ENCODE results near the gene LCP2. TPM values are rescaled to one million over a fixed set of nuclear protein-coding genes. Genes with fewer than 3 reads are reported as not detected.

Gene LCP2
- total RNA-seq, 1 experiment from 2014 or later: not detected

- ChIA-PET POLR2A (ENCODE audit: unreplicated experiment) (no interaction called here), CTCF (interaction anchor here (0.5 kb wide), 1 partner anchor 68 kb away, joined by 4 read pairs; no protein-coding TSS in a partner anchor)
- H3F3A ChIP-seq (ENCODE audit: low read length, unreplicated experiment): no peaks in the 10 kb centered on the region
- no peak for TF ChIP-seq EZH2phosphoT487 (IDR thresholded peaks at IDR 0.05; ENCODE audit: borderline replicate concordance, low read length)
- TF ChIP-seq CTCF (conservative IDR thresholded peaks at IDR 0.05; ENCODE audit: low read depth, low read length): no peak
- H3K9ac ChIP-seq (ENCODE audit: low read length): no peak overlapping the region
- ATAC-seq: no peak
- H4K20me1 ChIP-seq (ENCODE audit: low read length): no peaks in the 10 kb centered on the region
- no peaks in the 10 kb centered on the region for H3K9me3 ChIP-seq (ENCODE audit: low read length)
- no peaks in the 10 kb centered on the region for H3K79me2 ChIP-seq (ENCODE audit: low read length)
- peaks cover 44% of the 10 kb centered on the region for H3K27me3 ChIP-seq (ENCODE audit: low read length)
- H3K9me2 ChIP-seq (replicated peaks; ENCODE audit: low read length): no peaks in the 10 kb centered on the region
- no peak overlapping the region for H3K27ac ChIP-seq (ENCODE audit: low read length)
- DNase-seq: no peak
- H3K4me1 ChIP-seq (ENCODE audit: insufficient read depth, low read length): no peaks in the 10 kb centered on the region
- BruUV-seq (replicated peaks): no TSS peak
- no peak overlapping the region for H2AFZ ChIP-seq (ENCODE audit: low read length)
- no peaks in the 10 kb centered on the region for H3K36me3 ChIP-seq (ENCODE audit: low read depth, low read length)
- intact Hi-C loops (cut with micrococcal nuclease): no loop called here
- H3K4me2 ChIP-seq (ENCODE audit: low read length): no peak overlapping the region
- H3K4me3 ChIP-seq (ENCODE audit: low read length): no peak overlapping the region
These were observed 35.8 kb upstream of the LCP2 start for GRCh38 chr5:170333161-170333910.

GRCh38 chr5:170332058-170332457 lies 34.5 kb upstream of the LCP2 start:
- Histone ChIP-seq H3K79me2 (ENCODE audit: low read length) (no peaks in the 10 kb centered on the region), H2AFZ (ENCODE audit: low read length) (no peak overlapping the region), H3K4me3 (ENCODE audit: low read length) (no peak overlapping the region), H3K27me3 (ENCODE audit: low read length) (peaks cover 33% of the 10 kb centered on the region), H3K4me1 (ENCODE audit: insufficient read depth, low read length) (no peaks in the 10 kb centered on the region), H3K9me3 (ENCODE audit: low read length) (no peaks in the 10 kb centered on the region), H3K27ac (ENCODE audit: low read length) (no peak overlapping the region), H3K9ac (ENCODE audit: low read length) (no peak overlapping the region), H4K20me1 (ENCODE audit: low read length) (no peaks in the 10 kb centered on the region), H3F3A (ENCODE audit: low read length, unreplicated experiment) (no peaks in the 10 kb centered on the region), H3K36me3 (ENCODE audit: low read depth, low read length) (no peaks in the 10 kb centered on the region), H3K4me2 (ENCODE audit: low read length) (no peak overlapping the region), H3K9me2 (replicated peaks; ENCODE audit: low read length) (no peaks in the 10 kb centered on the region)
- BruUV-seq (replicated peaks): no TSS peak
- POLR2A ChIA-PET (ENCODE audit: unreplicated experiment): no interaction called here
- TF ChIP-seq CTCF (conservative IDR thresholded peaks at IDR 0.05; ENCODE audit: low read depth, low read length) (no peak), EZH2 (IDR thresholded peaks at IDR 0.05; ENCODE audit: low read length, unreplicated experiment) (no peak), EZH2phosphoT487 (IDR thresholded peaks at IDR 0.05; ENCODE audit: borderline replicate concordance, low read length) (no peak)
- CTCF ChIA-PET: no interaction called here
- no peak for ATAC-seq
- intact Hi-C loops (cut with micrococcal nuclease): no loop called here
- no peak for DNase-seq

- no peak overlapping the region for H3K4me3 ChIP-seq (ENCODE audit: low read length)
- no peak for ATAC-seq
These were observed 33.0 kb upstream of the LCP2 start for GRCh38 chr5:170330568-170331054.

More at GRCh38 chr5:170330568-170331054, 33.0 kb upstream of the LCP2 start:
- Histone ChIP-seq H3K27ac (ENCODE audit: low read length) (no peak overlapping the region), H3K9me2 (replicated peaks; ENCODE audit: low read length) (no peaks in the 10 kb centered on the region), H2AFZ (ENCODE audit: low read length) (no peak overlapping the region), H3K4me2 (ENCODE audit: low read length) (no peak overlapping the region), H3K9me3 (ENCODE audit: low read length) (no peaks in the 10 kb centered on the region), H3K79me2 (ENCODE audit: low read length) (no peaks in the 10 kb centered on the region), H3F3A (ENCODE audit: low read length, unreplicated experiment) (no peaks in the 10 kb centered on the region), H3K27me3 (ENCODE audit: low read length) (peaks cover 22% of the 10 kb centered on the region; the same call in 1 of the 2 replicates), H4K20me1 (ENCODE audit: low read length) (no peaks in the 10 kb centered on the region), H3K36me3 (ENCODE audit: low read depth, low read length) (no peaks in the 10 kb centered on the region), H3K9ac (ENCODE audit: low read length) (no peak overlapping the region), H3K4me1 (ENCODE audit: insufficient read depth, low read length) (no peaks in the 10 kb centered on the region)
- POLR2A ChIA-PET (ENCODE audit: unreplicated experiment): no interaction called here
- intact Hi-C loops (cut with micrococcal nuclease): no loop called here
- no peak for DNase-seq
- no TSS peak for BruUV-seq (replicated peaks)
- TF ChIP-seq CTCF (conservative IDR thresholded peaks at IDR 0.05; ENCODE audit: low read depth, low read length) (no peak), EZH2 (IDR thresholded peaks at IDR 0.05; ENCODE audit: low read length, unreplicated experiment) (no peak), EZH2phosphoT487 (IDR thresholded peaks at IDR 0.05; ENCODE audit: borderline replicate concordance, low read length) (no peak)
- CTCF ChIA-PET: no interaction called here
